GM23338 (cell line): ENCODE results near the gene MAN2B2. TPM values are rescaled to one million over a fixed set of nuclear protein-coding genes. Genes with fewer than 3 reads are reported as not detected.

Experiments used
- ATAC-seq: fragments of 200-7000 bp; cut with Tn5 transposase; 3 replicates; pipeline ENCODE4 v1.9.1; 2020
- DNase-seq: peaks from one replicate; pipeline ENCODE4 v3.0.0-alpha.2; 2015; ENCODE audit warnings: low spot score
- H2AFZ ChIP-seq: fragments of 200-600 bp; sonication (generic); 2 replicates; pipeline ENCODE4 v1.8.0; 2016; ENCODE audit warnings: antibody characterized with exemption, mild to moderate bottlenecking, moderate library complexity
- H3F3A ChIP-seq: fragments of 200-600 bp; sonication (generic); replicated peaks from 2 replicates; pipeline ENCODE4 v1.8.0; 2017; ENCODE audit warnings: antibody characterized with exemption, mixed run types, low read depth
- H3K27ac ChIP-seq: fragments of 200-600 bp; sonication (generic); 2 replicates; pipeline ENCODE4 v1.6.1; 2016; ENCODE audit warnings: low read depth
- H3K27me3 ChIP-seq: fragments of 200-600 bp; sonication (generic); 2 replicates; pipeline ENCODE4 v1.8.0; 2016; ENCODE audit warnings: mild to moderate bottlenecking, mixed run types, moderate library complexity; ENCODE audit not compliant: insufficient read depth
- H3K36me3 ChIP-seq: fragments of 200-600 bp; sonication (generic); 2 replicates; pipeline ENCODE4 v1.8.0; 2016; ENCODE audit warnings: mild to moderate bottlenecking; ENCODE audit not compliant: insufficient read depth
- H3K4me1 ChIP-seq: fragments of 200-600 bp; sonication (generic); 2 replicates; pipeline ENCODE4 v1.8.0; 2016; ENCODE audit warnings: mild to moderate bottlenecking, moderate library complexity; ENCODE audit not compliant: insufficient read depth
- H3K4me2 ChIP-seq: fragments of 200-600 bp; sonication (generic); 2 replicates; pipeline ENCODE4 v1.7.1; 2017; ENCODE audit warnings: mixed run types
- H3K4me3 ChIP-seq: fragments of 200-600 bp; sonication (generic); 2 replicates; pipeline ENCODE4 v1.6.1; 2016; ENCODE audit warnings: mixed run types
- H3K79me2 ChIP-seq: fragments of 200-600 bp; sonication (generic); replicated peaks from 2 replicates; pipeline ENCODE4 v1.8.0; 2017; ENCODE audit warnings: mild to moderate bottlenecking; ENCODE audit not compliant: insufficient read depth
- H3K9me2 ChIP-seq: fragments of 200-600 bp; sonication (generic); 2 replicates; pipeline ENCODE4 v1.8.0; 2017; ENCODE audit not compliant: insufficient read depth
- H4K20me1 ChIP-seq: fragments of 200-600 bp; sonication (generic); replicated peaks from 2 replicates; pipeline ENCODE4 v1.8.0; 2017; ENCODE audit warnings: mild to moderate bottlenecking; ENCODE audit not compliant: insufficient read depth
- H3K27ac Mint-ChIP-seq: 2 replicates; pipeline ENCODE4 v1.8.0; 2020; ENCODE audit warnings: inconsistent platforms, mild to moderate bottlenecking, moderate library complexity, mixed read lengths
- H3K27me3 Mint-ChIP-seq: 3 replicates; pipeline ENCODE4 v1.8.0; 2022; ENCODE audit warnings: low read depth, mild to moderate bottlenecking, moderate library complexity, mixed read lengths, inconsistent platforms; ENCODE audit not compliant: insufficient read depth, poor library complexity
- H3K36me3 Mint-ChIP-seq: 3 replicates; pipeline ENCODE4 v1.8.0; 2021; ENCODE audit warnings: low read depth, mild to moderate bottlenecking, inconsistent platforms, moderate library complexity, mixed read lengths
- H3K4me1 Mint-ChIP-seq: 3 replicates; pipeline ENCODE4 v1.8.0; 2020; ENCODE audit warnings: mild to moderate bottlenecking, inconsistent platforms, mixed read lengths
- H3K4me3 Mint-ChIP-seq: 3 replicates; pipeline ENCODE4 v1.8.0; 2021; ENCODE audit warnings: moderate library complexity, mild to moderate bottlenecking, inconsistent platforms, mixed read lengths
- H3K9me3 Mint-ChIP-seq: 3 replicates; pipeline ENCODE4 v1.8.0; 2020; ENCODE audit warnings: moderate library complexity, mild to moderate bottlenecking, inconsistent platforms, mixed read lengths
- JUNB ChIP-seq: IDR thresholded peaks from one replicate; pipeline ENCODE4 v1.6.1; 2016; ENCODE audit warnings: antibody characterized with exemption; ENCODE audit not compliant: unreplicated experiment
- REST ChIP-seq: IDR thresholded peaks from one replicate; pipeline ENCODE4 v1.6.1; 2018; ENCODE audit warnings: antibody characterized with exemption; ENCODE audit not compliant: unreplicated experiment
- STAT1 ChIP-seq: IDR thresholded peaks from one replicate; pipeline ENCODE4 v1.6.1; 2016; ENCODE audit warnings: antibody characterized with exemption; ENCODE audit not compliant: unreplicated experiment
- ZNF114 ChIP-seq: fragments of 250-450 bp; sonication (Bioruptor Pico); IDR thresholded peaks from 2 replicates; pipeline ENCODE4 v1.5.0; 2020; ENCODE audit warnings: mild to moderate bottlenecking, moderate library complexity
- ZNF462 ChIP-seq: fragments of 250-450 bp; sonication (Bioruptor Pico); IDR thresholded peaks from 2 replicates; pipeline ENCODE4 v1.5.0; 2020; ENCODE audit warnings: mild to moderate bottlenecking, moderate library complexity
- polyA plus RNA-seq: library from polyadenylated mRNA; unstranded; fragments of >200 nt; fragmentation: Nextera tagmentation; extraction: Ambion mirVana; gene quantifications from 2 replicates; pipeline ENCODE4 v1.2.1, GENCODE V29; 2016
- total RNA-seq: library from RNA; depleted of rRNA; stranded (reverse); fragments of >200 nt; shearing (Covaris generic); gene quantifications from 2 replicates; pipeline ENCODE4 v1.2.3, GENCODE V29; 2014

Gene MAN2B2
- total and polyA plus RNA-seq, 2 experiments from 2014 or later: 1.6 to 6.9 TPM

GRCh38 chr4:6665320-6665654 is 90.3 kb downstream of the MAN2B2 start:
- no peak overlapping the region for H2AFZ ChIP-seq
- no peak overlapping the region for H3K4me2 ChIP-seq
- H3K27me3 Mint-ChIP-seq: peaks cover 21% of the 10 kb centered on the region
- H3K9me2 ChIP-seq: no peaks in the 10 kb centered on the region
- H3K4me1 Mint-ChIP-seq: no peaks in the 10 kb centered on the region
- no peaks in the 10 kb centered on the region; the same call in 2 of the 3 replicates for H3K9me3 Mint-ChIP-seq
- H3K79me2 ChIP-seq: no peaks in the 10 kb centered on the region
- H3K4me3 Mint-ChIP-seq: no peak overlapping the region
- peaks cover 37% of the 10 kb centered on the region for H3K27me3 ChIP-seq
- no peak overlapping the region for H3K27ac ChIP-seq
- ATAC-seq: no peak
- H4K20me1 ChIP-seq: no peaks in the 10 kb centered on the region
- H3K4me1 ChIP-seq: 0 out of 2 replicates have a peak, but pooled peaks cover 4% of the 10 kb centered on the region
- H3F3A ChIP-seq: no peaks in the 10 kb centered on the region
- H3K36me3 ChIP-seq: no peaks in the 10 kb centered on the region
- no peak overlapping the region for H3K27ac Mint-ChIP-seq
- DNase-seq: no peak
- TF ChIP-seq STAT1 (no peak), JUNB (no peak), ZNF462 (CRISPR knock-in tag) (no peak), ZNF114 (CRISPR knock-in tag) (no peak), REST (no peak)
- no peaks in the 10 kb centered on the region for H3K36me3 Mint-ChIP-seq
- H3K4me3 ChIP-seq: no peak overlapping the region
